ENCODE results near the gene C16orf82.

- TF ChIP-seq TAF1 (IDR thresholded peaks at IDR 0.05; ENCODE audit: control insufficient read depth, extremely low read depth, insufficient read depth, low read length, severe bottlenecking) (no peak), XRCC5 (IDR thresholded peaks at IDR 0.05; ENCODE audit: low read depth, low read length) (no peak), POLR3A (IDR thresholded peaks at IDR 0.05; ENCODE audit: borderline replicate concordance, extremely low read depth, insufficient read depth, insufficient read length) (no peak), HMGXB4 (CRISPR knock-in tag; IDR thresholded peaks at IDR 0.05) (no peak), PCBP1 (IDR thresholded peaks at IDR 0.05; ENCODE audit: low read depth, low read length, poor library complexity, severe bottlenecking) (no peak), CTCF (IDR thresholded peaks at IDR 0.05 in 2 of 3, conservative IDR thresholded peaks at IDR 0.05 in 1 of 3; ENCODE audit: insufficient read depth in 2 of 3, low read depth in 1 of 3, low read length in 3 of 3) (no peak), POLR2A (conservative IDR thresholded peaks at IDR 0.05) (no peak), POLR2AphosphoS5 (IDR thresholded peaks at IDR 0.05; ENCODE audit: control insufficient read depth, insufficient read depth, low read depth, low read length) (no peak), CGGBP1 (CRISPR knock-in tag; IDR thresholded peaks at IDR 0.05) (no peak), MYC (IDR thresholded peaks at IDR 0.05; ENCODE audit: low read depth, low read length) (no peak), MYC (CRISPR knock-in tag; IDR thresholded peaks at IDR 0.05; ENCODE audit: borderline replicate concordance, low read depth) (no peak), GABPA (tag; conservative IDR thresholded peaks at IDR 0.05; ENCODE audit: low read depth) (no peak), ESRRB (CRISPR knock-in tag; IDR thresholded peaks at IDR 0.05; ENCODE audit: borderline replicate concordance) (no peak), ETV6 (IDR thresholded peaks at IDR 0.05; ENCODE audit: borderline replicate concordance in 1 of 2, low read depth in 2 of 2, low read length in 1 of 2) (no peak), ETV6 (CRISPR knock-in tag; IDR thresholded peaks at IDR 0.05; ENCODE audit: borderline replicate concordance) (no peak)
Observed at GRCh38 chr16:27052007-27052406, 14.7 kb upstream of the C16orf82 start.
